ENCODE data around the gene SCN3A.

SCN3A gene

GRCh38 chr2:165182029-165182428, 21.8 kb downstream of the SCN3A start:
- TF ChIP-seq ARNTL (CRISPR knock-in tag; IDR thresholded peaks at IDR 0.05; ENCODE audit: borderline replicate concordance, low read depth) (no peak), ZFP30 (CRISPR knock-in tag; IDR thresholded peaks at IDR 0.05) (no peak), ZNF70 (CRISPR knock-in tag; IDR thresholded peaks at IDR 0.05) (no peak), CSDC2 (CRISPR knock-in tag; IDR thresholded peaks at IDR 0.05) (no peak), OSR1 (CRISPR knock-in tag; IDR thresholded peaks at IDR 0.05) (no peak), PATZ1 (CRISPR knock-in tag; IDR thresholded peaks at IDR 0.05; ENCODE audit: borderline replicate concordance) (no peak), ZNF565 (CRISPR knock-in tag; conservative IDR thresholded peaks at IDR 0.05; ENCODE audit: low read depth) (no peak), BACH2 (CRISPR knock-in tag; IDR thresholded peaks at IDR 0.05; ENCODE audit: borderline replicate concordance) (no peak), ZC3H10 (CRISPR knock-in tag; IDR thresholded peaks at IDR 0.05) (no peak), ESRRG (CRISPR knock-in tag; IDR thresholded peaks at IDR 0.05) (no peak), ZFP3 (CRISPR knock-in tag; IDR thresholded peaks at IDR 0.05) (no peak), RARB (CRISPR knock-in tag; IDR thresholded peaks at IDR 0.05) (no peak), TOX (CRISPR knock-in tag; IDR thresholded peaks at IDR 0.05; ENCODE audit: borderline replicate concordance) (no peak), GLIS3 (CRISPR knock-in tag; IDR thresholded peaks at IDR 0.05) (no peak), POU6F1 (CRISPR knock-in tag; IDR thresholded peaks at IDR 0.05; ENCODE audit: borderline replicate concordance, low read depth) (no peak), PPARA (CRISPR knock-in tag; IDR thresholded peaks at IDR 0.05; ENCODE audit: borderline replicate concordance) (no peak), ISL1 (CRISPR knock-in tag; IDR thresholded peaks at IDR 0.05) (no peak), ZNF8 (CRISPR knock-in tag; IDR thresholded peaks at IDR 0.05) (no peak), TCF4 (CRISPR knock-in tag; IDR thresholded peaks at IDR 0.05; ENCODE audit: borderline replicate concordance) (no peak)
- TF ChIP-seq, protein P1, sequence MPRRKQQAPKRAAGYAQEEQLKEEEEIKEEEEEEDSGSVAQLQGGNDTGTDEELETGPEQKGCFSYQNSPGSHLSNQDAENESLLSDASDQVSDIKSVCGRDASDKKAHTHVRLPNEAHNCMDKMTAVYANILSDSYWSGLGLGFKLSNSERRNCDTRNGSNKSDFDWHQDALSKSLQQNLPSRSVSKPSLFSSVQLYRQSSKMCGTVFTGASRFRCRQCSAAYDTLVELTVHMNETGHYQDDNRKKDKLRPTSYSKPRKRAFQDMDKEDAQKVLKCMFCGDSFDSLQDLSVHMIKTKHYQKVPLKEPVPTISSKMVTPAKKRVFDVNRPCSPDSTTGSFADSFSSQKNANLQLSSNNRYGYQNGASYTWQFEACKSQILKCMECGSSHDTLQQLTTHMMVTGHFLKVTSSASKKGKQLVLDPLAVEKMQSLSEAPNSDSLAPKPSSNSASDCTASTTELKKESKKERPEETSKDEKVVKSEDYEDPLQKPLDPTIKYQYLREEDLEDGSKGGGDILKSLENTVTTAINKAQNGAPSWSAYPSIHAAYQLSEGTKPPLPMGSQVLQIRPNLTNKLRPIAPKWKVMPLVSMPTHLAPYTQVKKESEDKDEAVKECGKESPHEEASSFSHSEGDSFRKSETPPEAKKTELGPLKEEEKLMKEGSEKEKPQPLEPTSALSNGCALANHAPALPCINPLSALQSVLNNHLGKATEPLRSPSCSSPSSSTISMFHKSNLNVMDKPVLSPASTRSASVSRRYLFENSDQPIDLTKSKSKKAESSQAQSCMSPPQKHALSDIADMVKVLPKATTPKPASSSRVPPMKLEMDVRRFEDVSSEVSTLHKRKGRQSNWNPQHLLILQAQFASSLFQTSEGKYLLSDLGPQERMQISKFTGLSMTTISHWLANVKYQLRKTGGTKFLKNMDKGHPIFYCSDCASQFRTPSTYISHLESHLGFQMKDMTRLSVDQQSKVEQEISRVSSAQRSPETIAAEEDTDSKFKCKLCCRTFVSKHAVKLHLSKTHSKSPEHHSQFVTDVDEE (CRISPR knock-in tag; IDR thresholded peaks at IDR 0.05) = no peak
- no peak for ATAC-seq

DNA sequence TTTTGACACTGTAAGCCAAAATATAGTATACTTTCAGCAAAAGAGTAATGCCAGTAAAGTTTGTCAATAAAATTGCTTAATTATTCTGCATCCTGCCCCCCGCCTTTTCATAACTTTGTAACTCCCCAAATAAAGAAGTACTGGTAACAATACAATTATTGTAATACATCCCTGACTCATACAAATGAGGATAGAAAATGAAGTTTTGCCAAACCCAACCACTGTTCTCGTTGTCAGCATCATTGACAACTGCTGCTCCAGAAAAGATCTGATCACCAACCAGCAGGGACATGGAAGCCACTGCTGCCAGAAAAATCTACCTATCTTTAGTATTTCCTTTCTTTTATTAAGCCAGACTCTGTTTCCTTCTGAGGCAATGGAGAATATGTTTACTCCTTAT, 27.1 kb downstream of the SCN3A start:
- no peak for ATAC-seq
- TF ChIP-seq ZNF70 (CRISPR knock-in tag; IDR thresholded peaks at IDR 0.05) (no peak), ZC3H10 (CRISPR knock-in tag; IDR thresholded peaks at IDR 0.05) (no peak), ZFP30 (CRISPR knock-in tag; IDR thresholded peaks at IDR 0.05) (no peak), ZNF8 (CRISPR knock-in tag; IDR thresholded peaks at IDR 0.05) (no peak), OSR1 (CRISPR knock-in tag; IDR thresholded peaks at IDR 0.05) (no peak), TOX (CRISPR knock-in tag; IDR thresholded peaks at IDR 0.05; ENCODE audit: borderline replicate concordance) (no peak), PPARA (CRISPR knock-in tag; IDR thresholded peaks at IDR 0.05; ENCODE audit: borderline replicate concordance) (no peak), RARB (CRISPR knock-in tag; IDR thresholded peaks at IDR 0.05) (no peak), ZNF565 (CRISPR knock-in tag; conservative IDR thresholded peaks at IDR 0.05; ENCODE audit: low read depth) (no peak), CSDC2 (CRISPR knock-in tag; IDR thresholded peaks at IDR 0.05) (no peak), TCF4 (CRISPR knock-in tag; IDR thresholded peaks at IDR 0.05; ENCODE audit: borderline replicate concordance) (no peak), CREB5 (CRISPR knock-in tag; IDR thresholded peaks at IDR 0.05; ENCODE audit: low read depth) (no peak), ARNTL (CRISPR knock-in tag; IDR thresholded peaks at IDR 0.05; ENCODE audit: borderline replicate concordance, low read depth) (no peak), GLIS3 (CRISPR knock-in tag; IDR thresholded peaks at IDR 0.05) (no peak), PATZ1 (CRISPR knock-in tag; IDR thresholded peaks at IDR 0.05; ENCODE audit: borderline replicate concordance) (no peak), BACH2 (CRISPR knock-in tag; IDR thresholded peaks at IDR 0.05; ENCODE audit: borderline replicate concordance) (no peak)
- TF ChIP-seq, protein P2, sequence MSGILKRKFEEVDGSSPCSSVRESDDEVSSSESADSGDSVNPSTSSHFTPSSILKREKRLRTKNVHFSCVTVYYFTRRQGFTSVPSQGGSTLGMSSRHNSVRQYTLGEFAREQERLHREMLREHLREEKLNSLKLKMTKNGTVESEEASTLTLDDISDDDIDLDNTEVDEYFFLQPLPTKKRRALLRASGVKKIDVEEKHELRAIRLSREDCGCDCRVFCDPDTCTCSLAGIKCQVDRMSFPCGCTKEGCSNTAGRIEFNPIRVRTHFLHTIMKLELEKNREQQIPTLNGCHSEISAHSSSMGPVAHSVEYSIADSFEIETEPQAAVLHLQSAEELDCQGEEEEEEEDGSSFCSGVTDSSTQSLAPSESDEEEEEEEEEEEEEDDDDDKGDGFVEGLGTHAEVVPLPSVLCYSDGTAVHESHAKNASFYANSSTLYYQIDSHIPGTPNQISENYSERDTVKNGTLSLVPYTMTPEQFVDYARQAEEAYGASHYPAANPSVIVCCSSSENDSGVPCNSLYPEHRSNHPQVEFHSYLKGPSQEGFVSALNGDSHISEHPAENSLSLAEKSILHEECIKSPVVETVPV (CRISPR knock-in tag; IDR thresholded peaks at IDR 0.05) = no peak
